NCI-H748 (cell line): ENCODE measurements around the gene PPP1R9A.

Experiments used
- DNase-seq: peaks from one replicate; lab custom pipeline; 2025; ENCODE audit not compliant: unreplicated experiment; lab: John Stamatoyannopoulos, UW

Gene PPP1R9A

DNA sequence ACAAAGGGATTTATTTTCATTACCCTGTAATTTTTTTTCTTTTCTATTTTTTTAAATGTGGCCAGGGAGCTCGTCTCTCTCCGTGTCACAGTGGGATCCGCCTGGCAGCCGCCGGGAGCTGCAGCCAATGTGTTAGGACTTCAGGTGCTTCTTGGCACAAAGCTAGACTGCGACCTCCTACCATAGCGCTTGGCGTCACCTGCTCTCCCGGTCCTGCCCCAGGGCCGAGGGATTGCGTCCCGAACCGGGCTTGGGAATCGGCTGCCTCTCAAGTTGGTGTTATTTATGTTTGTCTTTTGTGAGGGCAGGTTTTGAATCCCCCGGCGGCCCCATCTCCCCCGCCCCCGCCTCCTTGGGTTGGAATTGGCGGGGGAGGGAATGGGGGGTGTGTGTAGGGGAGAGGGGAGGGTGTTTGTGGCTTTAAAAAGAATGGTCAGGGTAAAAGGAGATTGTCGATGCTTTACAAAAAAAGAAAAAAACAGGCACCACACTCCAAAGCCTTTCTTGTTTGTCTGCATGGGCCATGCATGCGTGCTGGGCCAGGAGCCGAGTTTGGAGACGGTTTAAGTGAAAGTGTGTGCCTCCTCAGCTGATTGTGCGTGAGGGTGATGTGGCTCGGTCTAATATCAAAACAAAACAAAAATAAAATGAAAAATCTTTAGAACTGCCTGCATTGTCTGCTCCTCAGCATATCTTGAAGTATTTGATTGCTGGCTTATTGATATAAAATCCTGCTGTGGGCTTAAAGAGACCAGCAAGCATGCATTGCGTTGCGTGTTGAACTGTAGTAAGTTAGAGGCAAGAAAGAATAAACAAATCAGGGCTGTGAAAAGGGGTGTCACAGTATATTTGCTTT, 1.2 kb downstream of the PPP1R9A start:
- DNase-seq, result peak; percentile 84

DNA sequence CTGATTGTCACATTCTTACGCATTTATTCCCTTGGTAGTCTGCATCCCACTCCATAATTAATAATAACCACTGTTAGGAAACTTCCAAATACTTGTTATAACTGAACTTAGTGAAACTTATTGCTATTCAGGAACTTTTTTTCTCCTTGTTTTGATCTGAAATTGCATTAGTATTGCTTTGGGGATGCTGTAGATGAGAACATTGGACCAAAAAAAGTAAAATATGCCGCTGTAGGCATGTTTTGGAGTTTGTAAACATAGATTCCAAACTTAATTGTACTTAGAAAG, 1.7 kb downstream of the PPP1R9A start:
- no peak for DNase-seq

DNA sequence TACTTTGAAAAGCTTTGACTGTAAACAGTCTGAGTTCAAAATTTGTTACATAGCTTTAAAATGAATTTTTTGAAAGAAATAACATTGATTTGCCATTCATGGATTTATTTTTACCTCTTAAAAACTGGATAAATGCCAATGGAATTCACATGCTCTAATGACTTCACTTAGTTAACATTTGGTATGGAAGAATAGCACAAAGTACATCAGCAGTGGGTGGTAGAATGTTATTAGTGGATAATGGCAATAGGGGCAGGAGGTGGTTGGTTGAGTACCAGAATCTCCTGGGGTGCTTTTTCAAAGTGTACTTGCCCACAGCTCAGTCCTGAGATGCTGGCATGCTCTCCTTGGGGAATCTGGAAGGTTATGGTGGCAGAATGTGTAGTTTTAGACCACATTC, 4.7 kb downstream of the PPP1R9A start:
- peak; percentile 40 for DNase-seq

DNA sequence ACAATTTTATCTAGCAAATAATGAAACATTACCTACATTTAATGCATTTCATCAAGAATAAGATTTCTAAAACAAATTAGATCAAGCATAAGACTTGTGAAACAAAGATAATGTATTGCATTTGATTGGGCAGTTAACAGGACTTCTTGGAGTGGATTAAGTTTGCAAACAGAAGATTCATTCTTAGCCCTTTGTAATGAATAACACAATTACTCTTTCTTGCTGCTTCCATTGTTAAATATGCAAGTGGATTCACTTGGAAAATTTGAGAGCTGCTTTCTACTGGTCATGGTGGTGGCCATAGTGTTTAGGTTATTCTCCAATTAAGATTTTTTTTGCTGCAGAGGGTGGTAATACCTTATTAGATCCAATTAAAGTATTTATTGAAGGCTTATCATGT, 6.0 kb downstream of the PPP1R9A start:
- DNase-seq, result no peak

DNA sequence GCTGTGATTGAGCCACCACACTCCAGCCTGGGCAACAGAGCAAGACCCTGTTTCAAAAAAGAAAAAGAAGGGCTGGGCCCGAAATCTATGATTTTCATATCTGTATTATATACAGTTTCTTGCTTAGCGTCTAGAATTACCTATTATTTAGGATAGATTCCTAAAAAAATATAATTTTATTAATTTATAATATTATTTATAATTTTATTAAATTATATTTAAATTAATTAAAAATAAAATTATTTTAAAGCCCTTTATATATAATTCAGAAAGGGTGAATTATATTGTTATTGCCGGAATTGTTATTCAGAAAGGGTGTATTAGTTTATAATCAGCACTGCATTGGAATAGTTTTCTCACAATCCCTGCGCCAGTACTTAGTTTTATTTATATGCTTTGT, 14.5 kb downstream of the PPP1R9A start:
- DNase-seq, result no peak

DNA sequence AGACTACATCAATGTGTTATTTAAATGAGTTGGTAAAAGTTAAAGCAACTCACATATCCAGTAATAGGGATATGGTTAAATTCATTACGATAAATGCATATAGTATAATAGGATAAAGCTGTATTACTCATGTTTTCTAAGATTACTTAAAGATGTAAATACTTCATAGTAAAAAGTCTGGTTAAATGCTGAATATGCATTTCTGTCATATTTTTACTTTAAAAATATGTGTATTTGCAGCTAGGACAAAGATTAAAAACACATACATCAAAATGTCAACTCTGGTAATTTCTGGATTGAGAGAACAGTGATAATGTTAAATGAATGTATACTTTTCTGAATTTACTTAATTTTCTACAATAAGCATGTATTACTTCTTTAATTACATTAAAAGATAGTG, 15.1 kb downstream of the PPP1R9A start:
- no peak for DNase-seq

DNA sequence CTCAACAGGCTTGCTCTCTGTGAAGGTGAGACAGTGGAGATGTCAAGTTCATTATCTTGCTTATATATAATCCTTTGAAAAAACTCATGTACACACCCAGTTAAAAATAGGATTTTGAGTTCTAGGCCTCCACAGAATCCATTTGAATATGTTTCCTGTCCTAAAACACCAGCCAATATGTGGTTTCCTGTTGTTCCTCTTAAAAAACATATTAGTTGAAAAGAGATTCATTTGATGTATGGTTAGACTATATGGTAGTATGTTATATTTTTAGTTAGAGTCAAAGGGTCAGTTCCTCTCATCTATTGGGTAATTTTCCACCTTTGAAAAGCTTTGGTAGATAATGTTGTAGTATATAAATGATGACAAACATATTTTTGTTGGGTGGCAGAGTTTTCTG, 16.0 kb downstream of the PPP1R9A start:
- DNase-seq, result no peak

DNA sequence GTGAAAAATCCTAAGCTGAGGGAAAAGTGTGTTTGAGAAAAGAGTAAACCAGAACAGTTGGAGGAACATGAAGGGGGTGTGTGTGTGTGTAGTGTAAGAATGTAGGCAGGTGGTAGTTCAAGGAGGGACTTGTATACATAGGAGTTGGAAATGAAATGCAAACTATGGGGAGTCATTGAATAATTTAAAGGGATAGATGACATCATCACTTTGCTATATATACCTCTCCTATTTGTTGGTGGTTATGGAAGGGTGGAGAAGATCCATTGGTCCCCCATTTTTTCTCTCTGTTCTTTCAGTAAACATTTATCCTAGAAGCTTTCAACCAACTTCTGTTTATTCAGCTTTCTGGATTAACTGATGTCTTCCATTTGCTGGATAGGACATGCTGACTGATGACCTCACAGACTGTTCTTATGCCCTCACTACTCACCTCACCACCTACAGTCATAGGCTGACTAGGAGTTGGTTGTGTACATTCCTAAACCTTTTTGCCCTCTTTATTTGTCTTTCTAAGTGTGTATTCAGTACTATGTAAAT, 20.8 kb downstream of the PPP1R9A start:
- no peak for DNase-seq

DNA sequence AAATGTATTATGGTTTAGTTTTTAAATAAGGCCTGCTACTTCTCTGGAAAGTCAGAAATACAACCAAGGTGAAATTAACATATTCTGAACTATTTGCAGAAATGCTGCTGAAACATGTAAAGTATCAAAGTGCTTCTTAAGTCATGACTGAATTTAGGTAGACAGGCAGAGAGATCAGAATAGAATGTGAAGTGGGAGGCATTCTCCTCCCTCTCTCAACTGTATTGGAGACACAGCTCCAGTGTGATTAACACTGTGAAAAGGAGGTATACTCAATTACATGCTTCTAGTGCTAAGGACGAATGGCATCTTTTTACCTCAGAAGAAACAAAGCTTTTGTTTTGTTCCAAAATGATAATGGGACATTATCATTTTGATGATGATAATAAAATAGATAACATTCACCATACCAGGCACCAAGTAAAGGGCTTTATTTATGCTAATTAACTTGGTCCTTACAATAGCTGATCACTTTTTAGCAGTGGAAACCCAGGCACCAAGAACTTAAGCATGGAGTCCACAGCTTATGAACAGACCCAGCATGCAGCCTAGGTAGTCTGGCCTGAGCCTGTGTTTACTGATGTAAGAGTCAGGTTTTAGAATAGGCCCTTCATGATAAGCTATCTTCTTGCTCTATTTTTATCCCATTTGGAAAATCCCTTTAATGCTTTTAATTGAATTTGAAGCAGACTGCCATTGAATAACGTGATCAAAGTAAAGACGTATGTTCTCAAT, 26.0 kb downstream of the PPP1R9A start:
- peak; percentile 31 for DNase-seq

DNA sequence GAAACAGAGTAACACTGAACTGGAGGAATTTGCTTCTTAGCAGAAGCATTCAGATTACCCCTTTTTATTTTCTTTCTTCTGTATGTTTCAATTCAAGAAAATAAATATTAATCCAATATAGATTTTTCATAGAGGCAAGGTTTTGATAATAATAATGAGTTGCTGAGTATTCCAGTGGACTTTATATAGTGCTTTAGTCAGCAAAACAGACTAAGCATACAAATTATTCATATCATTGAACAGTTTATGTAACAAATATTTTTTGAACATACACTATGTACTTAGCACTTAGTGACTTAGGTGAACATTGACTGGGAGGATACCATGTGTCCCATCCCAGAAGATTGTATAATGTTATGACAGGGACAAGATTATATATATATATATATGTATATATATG, 32.0 kb downstream of the PPP1R9A start:
- no peak for DNase-seq

DNA sequence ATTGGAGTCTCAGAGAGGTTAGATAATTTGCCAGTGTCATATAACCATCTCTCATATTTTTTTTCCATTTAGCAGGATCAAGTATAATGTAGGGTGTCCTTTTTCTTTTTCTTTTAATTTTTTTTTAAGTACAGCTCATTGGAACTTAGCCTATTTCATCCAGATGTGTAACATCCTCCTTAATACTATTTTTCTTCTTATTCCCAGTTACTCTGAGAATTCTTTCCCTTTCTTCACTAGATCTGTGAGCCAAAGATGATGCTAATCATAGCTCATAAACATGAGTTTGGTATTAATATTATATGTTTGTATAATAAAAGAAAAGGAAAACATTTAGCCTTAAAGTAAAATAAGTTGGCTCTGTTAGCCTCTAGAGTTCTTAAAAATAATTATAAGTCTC, 32.8 kb downstream of the PPP1R9A start:
- no peak for DNase-seq

DNA sequence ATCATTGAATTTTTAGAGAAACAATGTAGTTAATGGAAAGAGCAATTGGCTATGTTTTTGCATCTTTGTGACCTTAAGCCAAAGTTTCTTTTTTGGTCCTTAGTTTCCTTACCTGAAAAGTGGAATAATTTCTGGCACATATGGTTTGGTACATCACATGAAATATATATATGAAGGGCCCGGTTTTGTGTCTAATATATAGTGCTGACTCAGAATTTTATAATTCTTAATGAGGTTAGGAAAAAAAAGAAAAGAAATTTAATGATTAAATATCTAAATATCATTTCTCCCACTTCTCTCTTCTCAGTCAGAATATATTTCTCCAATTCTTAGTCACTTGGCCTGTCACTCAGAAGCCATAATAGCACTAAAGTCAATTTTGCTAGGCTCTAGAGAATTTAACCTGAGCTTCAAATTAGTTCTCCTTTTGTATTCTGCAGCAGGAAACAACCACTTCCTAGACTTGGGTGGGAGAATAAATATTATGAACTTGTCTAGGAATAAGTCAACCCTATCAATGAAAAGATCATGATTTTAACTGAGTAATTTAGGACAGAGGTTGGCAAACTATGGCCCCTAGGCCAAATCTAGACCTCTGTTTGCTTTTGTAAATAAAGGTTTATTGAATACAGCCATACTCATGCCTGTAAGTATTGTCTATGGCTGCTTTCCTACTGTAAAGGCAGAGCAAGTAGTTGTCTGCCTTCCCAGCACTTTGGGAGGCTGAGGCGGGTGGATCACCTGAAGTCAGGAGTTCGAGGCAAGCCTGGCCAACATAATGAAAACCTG, 34.6 kb downstream of the PPP1R9A start:
- peak; percentile 65 for DNase-seq

DNA sequence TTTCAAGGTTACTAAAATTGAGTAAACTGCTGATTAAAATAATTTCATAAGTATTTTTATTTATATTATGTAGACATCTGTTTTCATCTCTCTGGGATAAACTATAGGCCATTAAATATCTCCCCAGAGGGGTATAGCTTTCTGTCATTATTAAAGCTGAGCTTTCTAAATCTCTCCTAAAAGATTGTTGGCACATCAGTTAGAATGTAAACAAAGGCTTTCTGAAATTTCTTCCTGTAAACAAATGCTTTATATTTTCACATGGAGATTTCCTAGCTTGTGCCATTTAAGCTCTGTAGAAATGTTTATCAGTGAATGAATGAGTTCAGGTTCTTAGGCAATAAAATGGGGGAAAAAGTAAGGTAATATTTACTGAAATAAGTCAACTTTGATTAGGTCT, 35.7 kb downstream of the PPP1R9A start:
- DNase-seq, result no peak

DNA sequence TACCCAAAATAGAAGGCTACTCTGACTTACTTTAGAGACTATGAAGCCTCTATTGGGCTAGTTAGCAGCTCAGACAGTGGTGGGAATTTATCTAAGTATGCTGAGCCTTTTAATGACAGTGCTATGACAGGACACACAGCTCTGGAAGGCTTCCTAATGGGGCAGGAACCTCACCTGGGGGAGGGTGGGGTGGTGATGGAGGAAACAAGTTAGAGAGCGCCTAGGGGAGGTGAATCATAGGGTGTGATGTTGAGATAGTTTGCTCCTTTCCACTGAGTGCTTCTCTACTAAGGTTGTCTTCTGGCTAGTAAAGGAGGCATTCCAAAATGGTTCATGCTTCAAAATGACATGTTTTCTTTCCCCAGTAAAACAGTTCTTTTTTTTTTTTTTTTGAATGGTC, 42.1 kb downstream of the PPP1R9A start:
- no peak for DNase-seq

DNA sequence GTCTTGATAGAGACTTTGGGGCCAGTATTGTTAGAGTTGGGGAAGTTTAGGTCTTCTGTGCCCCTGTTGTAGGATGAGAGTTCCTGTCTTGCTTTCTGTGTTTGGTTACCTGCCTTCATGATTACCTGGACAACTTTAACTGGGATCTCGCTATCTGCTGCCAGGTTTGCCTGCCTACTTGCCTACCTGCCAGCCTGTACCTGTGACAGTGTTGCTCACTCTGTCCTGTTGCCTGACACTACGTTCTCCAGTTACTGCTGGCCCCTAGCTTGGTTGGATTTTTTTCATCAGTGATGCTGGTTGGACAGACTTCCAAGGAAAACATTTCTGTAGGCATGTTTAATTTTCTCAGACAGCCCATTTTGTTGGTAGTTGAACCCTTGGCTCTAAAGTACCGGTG, 48.4 kb downstream of the PPP1R9A start:
- DNase-seq, result no peak

DNA sequence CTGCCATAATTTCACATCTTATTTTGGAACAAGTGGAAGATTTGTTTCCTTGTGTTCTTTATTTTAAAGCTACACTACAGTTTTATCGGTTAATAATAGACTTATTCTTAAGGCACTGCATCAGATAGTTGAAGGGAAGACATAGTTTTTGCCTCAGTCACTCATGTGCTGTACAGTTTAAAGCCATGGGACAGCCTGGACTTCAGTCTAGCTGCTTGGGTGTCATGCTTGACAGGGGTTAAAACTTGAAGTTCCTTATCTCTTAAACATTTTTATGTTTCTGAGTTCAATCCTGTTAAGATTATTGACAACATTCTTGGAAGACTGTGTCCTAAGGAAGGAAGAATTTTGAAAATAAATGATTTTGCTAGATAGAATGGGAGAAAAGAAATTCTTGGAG, 49.7 kb downstream of the PPP1R9A start:
- no peak for DNase-seq

DNA sequence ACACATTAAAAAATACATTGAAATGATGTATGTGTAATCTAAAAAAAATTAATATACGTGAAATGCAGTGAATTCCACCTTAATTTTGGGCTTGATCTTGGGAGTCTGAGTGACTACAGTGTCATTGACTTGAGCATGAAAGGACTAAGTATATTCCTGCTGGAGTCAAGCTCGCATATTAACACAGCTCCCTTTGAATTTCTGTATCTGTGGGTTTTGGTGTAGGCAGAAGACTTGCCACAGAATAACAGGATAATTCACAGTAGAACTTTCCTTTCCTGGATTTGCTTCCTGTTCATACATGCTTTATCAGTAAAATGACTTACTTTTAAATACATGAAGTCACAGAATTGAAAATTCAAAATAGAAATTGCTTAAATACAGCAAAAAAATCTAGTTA, 55.3 kb downstream of the PPP1R9A start:
- DNase-seq, result no peak

DNA sequence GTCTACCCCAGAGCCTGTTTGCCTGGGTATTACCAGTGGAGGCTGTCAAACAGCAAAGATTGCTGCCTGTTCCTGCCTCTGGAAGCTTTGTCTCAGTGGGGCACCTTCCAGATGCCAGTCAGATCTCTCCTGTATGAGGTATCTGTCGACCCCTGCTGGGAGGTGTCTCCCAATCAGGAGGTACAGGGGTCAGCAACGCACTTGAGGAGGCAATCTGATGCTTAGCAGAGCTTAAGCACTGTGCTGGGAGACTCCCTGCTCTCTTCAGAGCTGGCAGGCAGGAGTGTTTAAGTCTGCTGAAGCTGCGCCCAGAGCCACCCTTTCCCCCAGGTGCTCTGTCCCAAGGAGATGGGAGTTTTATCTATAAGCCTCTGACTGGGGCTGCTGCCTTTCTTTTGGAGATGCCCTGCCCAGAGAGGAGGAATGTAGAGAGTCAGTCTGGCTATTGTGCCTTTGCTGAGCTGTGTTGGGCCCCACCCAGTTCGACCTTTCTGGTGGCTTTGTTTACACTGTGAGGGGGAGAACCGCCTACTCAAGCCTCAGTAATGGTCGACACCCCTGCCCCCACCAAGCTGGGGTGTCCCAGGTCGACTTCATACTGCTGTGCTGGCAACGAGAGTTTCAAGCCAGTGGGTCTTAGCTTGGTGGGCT, 62.2 kb downstream of the PPP1R9A start:
- DNase-seq, result peak; percentile 42

DNA sequence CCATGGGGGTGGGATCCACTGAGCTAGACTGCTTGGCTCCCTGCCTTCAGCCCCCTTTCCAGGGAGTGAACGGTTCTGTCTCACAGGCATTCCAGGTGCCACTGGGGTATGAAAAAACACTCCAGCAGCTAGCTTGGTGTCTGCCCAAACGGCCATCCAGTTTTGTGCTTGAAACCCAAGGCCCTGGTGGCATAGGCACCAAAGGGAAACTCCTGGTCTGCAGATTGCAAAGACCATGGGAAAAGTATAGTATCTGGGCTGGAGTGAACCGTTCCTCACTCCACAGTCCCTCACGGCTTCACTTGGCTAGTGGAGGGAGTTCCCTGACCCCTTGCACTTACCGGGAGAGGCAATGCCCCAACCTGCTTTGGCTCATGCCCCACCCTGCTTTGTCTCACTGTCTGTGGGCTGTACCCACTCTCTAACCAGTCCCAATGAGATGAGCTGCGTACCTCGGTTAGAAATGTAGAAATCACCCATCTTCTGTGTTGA, 62.7 kb downstream of the PPP1R9A start:
- DNase-seq, result no peak

DNA sequence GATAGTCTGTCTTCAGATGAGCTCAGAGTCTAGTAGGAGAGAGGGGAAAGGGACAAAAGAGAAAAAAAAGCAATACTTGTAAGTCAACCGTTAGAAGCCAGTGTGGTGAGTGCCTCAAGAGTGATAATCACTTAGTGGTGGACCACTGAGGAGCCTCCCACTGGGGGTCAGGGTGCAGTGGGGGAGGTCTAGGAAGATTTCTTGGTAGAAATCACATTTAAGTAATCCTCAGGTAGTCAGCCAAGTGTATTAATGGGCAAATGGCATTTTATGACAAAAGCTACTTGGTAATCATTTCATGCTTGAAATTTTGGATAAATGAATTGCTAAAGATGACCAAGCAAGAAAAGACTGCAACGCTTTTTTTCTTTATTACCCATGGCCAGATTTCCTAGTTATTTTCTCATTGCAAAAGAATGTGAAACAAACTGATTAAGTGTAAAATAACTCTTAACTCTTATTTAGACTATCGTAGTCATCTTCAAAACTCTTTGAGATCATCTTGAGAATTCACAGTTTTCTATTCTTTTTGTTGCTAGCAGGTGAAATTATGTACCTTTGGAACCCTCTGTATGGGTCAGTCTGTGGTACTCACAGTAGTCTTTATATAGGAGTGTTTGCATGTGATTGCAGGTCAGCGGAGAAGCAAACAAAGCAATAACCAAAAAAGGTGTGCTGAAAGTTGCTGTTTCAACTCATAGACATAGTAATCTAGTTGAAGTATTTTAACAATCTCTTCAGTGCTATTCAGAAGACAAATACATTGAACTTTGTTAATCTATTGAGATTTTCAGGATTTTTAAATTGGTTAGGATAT, 63.9 kb downstream of the PPP1R9A start:
- peak; percentile 23 for DNase-seq
